ENCODE data around the gene EEFSEC.

The EEFSEC gene

DNA sequence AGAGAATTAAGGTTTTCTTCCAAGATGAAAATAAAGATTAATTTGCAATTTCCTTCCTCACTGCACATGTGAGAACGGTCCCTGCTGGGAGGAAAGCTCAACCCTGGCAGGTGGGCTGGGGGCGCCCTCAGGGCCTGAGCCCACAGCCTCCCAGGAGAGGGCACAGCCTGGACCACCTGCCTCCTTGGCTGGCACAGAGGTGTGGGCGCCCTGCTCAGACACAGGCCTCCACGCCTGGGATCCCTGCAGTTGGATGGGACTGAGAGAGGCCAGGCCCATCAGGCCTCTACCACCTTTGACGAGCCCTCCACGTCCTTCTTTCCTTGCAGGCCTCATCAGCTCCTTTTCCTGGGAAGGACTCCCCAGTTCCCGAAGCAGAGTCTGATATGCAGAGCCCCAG, 267.0 kb downstream of the EEFSEC start:
- DNase-seq = no peak

- DNase-seq = no peak
These were observed 267.6 kb downstream of the EEFSEC start for GRCh38 chr3:128420720-128421438.

DNA sequence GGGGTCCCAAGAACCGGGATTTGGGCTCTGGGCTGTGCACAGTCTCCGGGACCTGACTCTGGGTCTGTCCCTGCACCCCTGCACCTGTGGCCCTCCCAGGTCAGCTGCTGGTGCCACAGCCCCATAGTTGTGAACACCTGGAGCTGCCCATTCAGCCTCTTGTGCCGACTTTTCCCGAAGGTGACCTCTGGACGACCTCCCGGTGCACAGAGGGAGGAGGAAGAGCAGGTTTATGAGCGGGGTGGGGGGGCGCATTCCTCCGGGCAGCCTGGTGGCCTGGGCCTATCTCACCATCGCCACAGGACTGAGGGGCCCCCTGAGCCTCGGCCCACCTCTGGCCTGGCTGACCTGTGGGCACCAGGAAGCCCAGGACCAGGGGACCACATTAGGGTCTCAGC, 268.2 kb downstream of the EEFSEC start:
- DNase-seq = no peak

GRCh38 chr3:128421966-128422365, 268.7 kb downstream of the EEFSEC start:
- DNase-seq = no peak

DNA sequence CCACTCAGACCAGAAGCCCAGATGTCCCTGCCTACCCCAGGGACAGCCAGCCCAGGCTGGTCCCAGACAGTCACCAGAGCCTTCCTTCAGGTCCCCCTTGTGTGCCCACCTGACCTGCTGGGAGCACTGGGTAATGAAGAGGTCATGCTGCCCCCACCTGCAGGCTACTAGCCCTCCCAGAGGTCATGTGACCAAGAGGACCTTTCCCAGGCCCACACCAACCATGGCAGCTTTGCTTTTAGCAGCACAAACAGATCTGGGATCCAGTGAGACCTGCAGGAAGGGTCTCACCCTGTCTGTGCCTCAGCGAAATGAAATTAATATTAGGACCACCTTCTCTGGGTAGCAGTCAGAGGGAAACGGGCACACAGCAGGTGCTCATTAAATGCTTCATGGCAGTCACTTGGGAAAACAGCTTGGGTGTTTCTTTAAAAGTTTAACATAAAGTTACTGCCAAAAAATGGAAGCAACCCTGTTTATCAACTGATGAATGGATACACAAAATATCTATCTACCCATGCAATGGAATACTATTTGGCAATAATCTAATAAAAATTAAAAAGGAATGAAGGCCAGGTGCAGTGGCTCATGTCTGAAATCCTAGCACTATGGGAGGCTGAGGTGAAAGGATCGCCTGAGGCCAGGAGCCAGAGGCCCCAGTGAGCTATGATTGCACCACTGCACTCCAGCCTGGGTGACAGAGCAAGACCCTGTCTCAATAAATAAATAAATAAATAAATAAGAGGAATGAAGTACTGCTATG, 269.7 kb downstream of the EEFSEC start:
- no peak for DNase-seq

GRCh38 chr3:128423525-128424147, 270.4 kb downstream of the EEFSEC start:
- DNase-seq = no peak

GRCh38 chr3:128424508-128425069, 271.3 kb downstream of the EEFSEC start:
- no peak for DNase-seq

GRCh38 chr3:128425142-128425845, 272.0 kb downstream of the EEFSEC start:
- no peak for DNase-seq

DNA sequence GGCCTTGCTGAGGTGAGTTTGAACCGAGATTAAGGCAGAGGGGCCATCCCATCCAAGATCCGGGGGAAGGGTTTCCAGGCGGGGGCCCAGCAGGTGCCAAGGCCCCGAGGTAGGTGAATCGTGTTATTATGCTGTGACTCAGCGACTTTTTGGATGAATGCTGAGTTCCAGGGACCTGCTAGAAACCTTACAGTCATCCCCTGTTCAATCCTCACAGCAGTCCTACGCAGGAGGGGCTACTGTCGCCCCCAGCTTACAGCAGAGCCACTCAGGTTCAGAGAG, 272.5 kb downstream of the EEFSEC start:
- DNase-seq = no peak

DNA sequence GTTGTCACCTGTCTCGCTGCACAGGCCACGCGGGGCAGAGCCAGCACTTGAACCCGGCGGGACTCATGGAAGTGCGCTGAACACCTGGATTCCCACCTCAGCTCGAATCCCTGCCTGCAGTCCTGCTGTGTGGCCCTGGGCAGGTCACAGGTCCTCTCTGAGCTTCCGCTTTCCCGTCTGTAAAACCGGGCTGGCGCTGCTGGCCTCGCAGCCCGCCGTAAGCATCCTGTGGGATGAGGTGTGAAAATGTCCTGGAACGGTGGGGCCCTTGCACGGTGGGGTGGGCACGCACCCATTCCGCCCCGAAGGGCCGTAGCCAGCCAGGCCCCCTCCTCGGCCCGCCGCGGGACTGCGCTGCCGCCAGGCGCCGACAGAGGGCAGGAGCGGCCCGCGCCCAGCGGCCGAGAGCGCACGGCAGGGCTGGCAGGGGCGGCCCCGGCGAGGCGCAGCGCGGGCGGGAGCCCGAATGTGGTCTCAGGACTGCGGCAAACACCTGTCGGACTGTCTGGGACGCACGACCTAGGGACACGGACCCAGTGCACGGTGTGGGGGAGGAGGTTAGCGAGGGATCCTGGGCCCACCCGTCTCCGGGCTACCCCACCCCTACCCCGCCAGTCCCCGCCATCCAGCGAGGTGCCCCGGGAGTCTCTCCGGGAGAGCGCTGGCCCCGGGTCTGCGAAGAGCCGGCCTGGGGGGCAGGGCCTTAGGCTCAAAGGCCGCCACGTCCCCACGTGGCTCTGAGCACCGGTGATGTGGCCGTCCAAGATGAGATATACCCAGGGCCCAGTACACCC, 273.0 kb downstream of the EEFSEC start:
- DNase-seq = no peak

GRCh38 chr3:128427175-128427857, 274.0 kb downstream of the EEFSEC start:
- DNase-seq = no peak

- no peak for DNase-seq
These were observed 274.9 kb downstream of the EEFSEC start for GRCh38 chr3:128427872-128428822.

GRCh38 chr3:128429275-128429674, 276.0 kb downstream of the EEFSEC start:
- DNase-seq = no peak

- no peak for DNase-seq
These were observed 276.5 kb downstream of the EEFSEC start for GRCh38 chr3:128429751-128430150.

DNA sequence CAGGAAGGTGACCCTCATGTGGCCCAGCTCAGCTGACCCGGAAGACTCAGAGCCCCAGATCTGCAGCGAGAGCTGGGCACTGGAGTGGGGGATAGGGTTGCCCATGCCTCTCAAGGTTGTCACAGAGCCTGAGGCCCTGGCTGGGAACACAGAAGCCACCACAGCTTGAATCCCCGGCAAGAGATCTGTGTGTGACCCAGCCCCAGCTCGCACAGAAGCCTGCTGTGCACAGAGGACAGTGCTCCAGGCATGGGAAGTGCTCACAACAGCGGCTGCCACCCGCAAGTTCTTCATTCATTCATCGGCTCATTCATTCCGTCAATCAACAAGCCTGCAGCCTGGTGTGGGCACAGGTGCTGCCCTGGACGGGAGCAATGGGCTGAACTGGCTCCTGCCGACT, 277.0 kb downstream of the EEFSEC start:
- DNase-seq = no peak

DNA sequence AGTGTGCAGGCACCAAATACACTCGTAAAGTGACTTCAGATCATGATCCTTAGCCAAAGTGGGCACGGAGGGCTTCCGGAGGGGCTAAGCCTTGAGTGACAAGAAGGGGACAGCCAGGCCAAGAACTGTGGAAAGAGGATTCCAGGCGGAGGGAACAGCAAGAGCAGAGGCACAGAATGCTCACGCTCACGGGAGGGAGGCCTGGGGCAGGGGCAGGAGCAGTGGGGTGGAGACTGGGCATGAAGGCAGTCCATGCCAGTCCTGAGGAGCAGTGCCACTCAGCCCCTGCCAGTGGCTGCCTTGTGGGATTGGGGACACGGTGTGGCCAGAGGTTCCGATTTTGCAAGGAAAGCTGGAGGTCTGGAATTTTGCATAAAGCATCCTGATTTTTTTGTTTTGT, 277.4 kb downstream of the EEFSEC start:
- no peak for DNase-seq

DNA sequence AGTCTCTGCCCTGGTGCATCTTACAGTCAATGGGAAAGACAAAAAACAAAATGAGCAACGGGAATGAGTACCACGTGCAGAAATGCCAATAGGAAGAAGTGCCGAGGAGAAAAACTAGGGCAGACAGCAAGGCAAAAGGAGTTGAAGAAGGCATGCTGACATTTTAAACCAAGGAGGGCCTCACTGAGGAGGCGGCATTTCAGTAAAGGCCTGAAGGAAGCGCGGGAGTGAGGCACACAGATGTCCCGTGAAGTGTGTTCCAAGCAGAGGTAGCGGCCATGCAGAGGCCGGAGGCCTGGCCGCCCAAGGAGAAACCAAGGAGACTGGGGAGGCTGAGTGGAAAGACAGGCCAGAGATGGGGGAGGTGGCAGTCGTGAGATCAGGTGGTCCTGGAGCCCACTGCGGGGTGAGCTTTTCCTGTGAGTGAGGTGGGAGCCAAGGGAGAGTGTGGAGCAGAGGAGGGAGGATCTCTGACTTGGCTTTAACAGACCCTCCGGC, 278.6 kb downstream of the EEFSEC start:
- no peak for DNase-seq

- DNase-seq = no peak
These were observed 279.2 kb downstream of the EEFSEC start for GRCh38 chr3:128432301-128432970.

- DNase-seq = no peak
These were observed 279.9 kb downstream of the EEFSEC start for GRCh38 chr3:128432971-128433836.
